ENCODE data around the gene MPO. TPM values are rescaled to one million over a fixed set of nuclear protein-coding genes. Genes with fewer than 3 reads are reported as not detected.

The MPO gene
- total RNA-seq, 1 donor from 2014 or later, result not detected

- intact Hi-C loops (cut with DNase I), result no loop called here
- TF ChIP-seq POLR2AphosphoS5 (IDR thresholded peaks at IDR 0.05; ENCODE audit: insufficient read depth in 1 of 2, low read depth in 1 of 2), result no peak
- no peak for TF ChIP-seq POLR2A (IDR thresholded peaks at IDR 0.05)
- no peak for TF ChIP-seq CTCF (IDR thresholded peaks at IDR 0.05)
- no peaks in the 10 kb centered on the region for H3K4me1 ChIP-seq
- DNase-seq (ENCODE audit: extremely low spot score in 2 of 2), result peak in 1 of 2 donors; percentile 34
- H3K36me3 ChIP-seq, result no peaks in the 10 kb centered on the region
- H3K27ac ChIP-seq, result no peak overlapping the region
- no peak overlapping the region for H3K4me3 ChIP-seq
- H3K9me3 ChIP-seq, result no peaks in the 10 kb centered on the region
- no peaks in the 10 kb centered on the region for H3K27me3 ChIP-seq
Measured at GRCh38 chr17:58235821-58236220, 44.9 kb downstream of the MPO start.

- intact Hi-C loops (cut with DNase I), result no loop called here
- Histone ChIP-seq H3K27ac (no peak overlapping the region), H3K4me1 (no peaks in the 10 kb centered on the region), H3K9me3 (no peaks in the 10 kb centered on the region), H3K27me3 (no peaks in the 10 kb centered on the region), H3K36me3 (no peaks in the 10 kb centered on the region), H3K4me3 (no peak overlapping the region)
- DNase-seq (ENCODE audit: extremely low spot score in 2 of 2), result peak in 1 of 2 donors; percentile 12
- TF ChIP-seq POLR2A (IDR thresholded peaks at IDR 0.05), result no peak
Measured at GRCh38 chr17:58234512-58234911, 46.2 kb downstream of the MPO start.

- no peak for TF ChIP-seq CTCF (IDR thresholded peaks at IDR 0.05)
- TF ChIP-seq POLR2A (IDR thresholded peaks at IDR 0.05), result no peak
- no peak for TF ChIP-seq POLR2AphosphoS5 (IDR thresholded peaks at IDR 0.05; ENCODE audit: insufficient read depth in 1 of 2, low read depth in 1 of 2)
- H3K4me3 ChIP-seq, result no peak overlapping the region
Measured at GRCh38 chr17:58233543-58233942, 47.2 kb downstream of the MPO start.

GRCh38 chr17:58232707-58233156, 48.0 kb downstream of the MPO start:
- no peak overlapping the region for H3K4me3 ChIP-seq
- H3K9me3 ChIP-seq, result no peaks in the 10 kb centered on the region
- no peaks in the 10 kb centered on the region for H3K36me3 ChIP-seq
- H3K27ac ChIP-seq, result no peak overlapping the region
- no peaks in the 10 kb centered on the region for H3K27me3 ChIP-seq
- TF ChIP-seq CTCF (IDR thresholded peaks at IDR 0.05) (no peak), POLR2AphosphoS5 (IDR thresholded peaks at IDR 0.05; ENCODE audit: insufficient read depth in 1 of 2, low read depth in 1 of 2) (no peak), POLR2A (IDR thresholded peaks at IDR 0.05) (no peak)
- H3K4me1 ChIP-seq, result no peaks in the 10 kb centered on the region
- intact Hi-C loops (cut with DNase I), result no loop called here
- DNase-seq (ENCODE audit: extremely low spot score in 2 of 2), result no peak

More at GRCh38 chr17:58233543-58233942, 47.2 kb downstream of the MPO start:
- Histone ChIP-seq H3K36me3 (no peaks in the 10 kb centered on the region), H3K9me3 (no peaks in the 10 kb centered on the region), H3K27me3 (no peaks in the 10 kb centered on the region), H3K27ac (no peak overlapping the region), H3K4me1 (no peaks in the 10 kb centered on the region)
- peak in 1 of 2 donors; percentile 34 for DNase-seq (ENCODE audit: extremely low spot score in 2 of 2)
- intact Hi-C loops (cut with DNase I), result no loop called here

GRCh38 chr17:58231641-58232040, 49.1 kb downstream of the MPO start:
- no peak overlapping the region for H3K4me3 ChIP-seq
- TF ChIP-seq POLR2A (IDR thresholded peaks at IDR 0.05) (no peak), POLR2AphosphoS5 (IDR thresholded peaks at IDR 0.05; ENCODE audit: insufficient read depth in 1 of 2, low read depth in 1 of 2) (no peak), CTCF (IDR thresholded peaks at IDR 0.05) (no peak)
- no peak for DNase-seq (ENCODE audit: extremely low spot score in 2 of 2)
- no peaks in the 10 kb centered on the region for H3K36me3 ChIP-seq
- H3K27me3 ChIP-seq, result no peaks in the 10 kb centered on the region
- intact Hi-C loops (cut with DNase I), result no loop called here
- no peak overlapping the region for H3K27ac ChIP-seq
- no peaks in the 10 kb centered on the region for H3K9me3 ChIP-seq
- no peaks in the 10 kb centered on the region for H3K4me1 ChIP-seq

Data from vagina (tissue), 2 donors.